ENCODE results near the gene MACROD1. TPM values are rescaled to one million over a fixed set of nuclear protein-coding genes. Genes with fewer than 3 reads are reported as not detected.

The MACROD1 gene
- total RNA-seq, 1 donor from 2014 or later = 61.4 TPM

DNA sequence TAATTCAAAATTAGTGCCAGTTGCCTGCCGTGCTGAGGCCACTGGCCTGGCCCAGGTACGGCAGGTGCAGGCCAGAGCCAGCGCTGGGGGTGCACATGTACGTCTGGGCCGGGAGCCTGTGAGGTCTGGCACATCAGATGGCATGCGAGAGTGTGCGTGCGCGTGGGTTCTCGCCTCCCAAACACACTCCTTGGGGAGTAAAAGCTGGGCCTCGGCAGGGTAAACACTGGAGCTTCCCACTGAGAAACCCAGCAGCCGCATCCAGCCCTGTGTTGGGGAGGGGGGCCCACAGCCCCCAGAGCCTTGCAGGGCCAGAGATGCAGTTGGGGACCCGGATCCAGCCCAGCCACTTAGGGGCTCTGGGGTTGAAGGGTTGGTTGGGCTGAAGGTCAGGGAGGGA, 92.4 kb downstream of the MACROD1 start:
- H3K9me3 ChIP-seq = no peaks in the 10 kb centered on the region
- H3K4me3 ChIP-seq = no peak overlapping the region
- TF ChIP-seq, protein P1, sequence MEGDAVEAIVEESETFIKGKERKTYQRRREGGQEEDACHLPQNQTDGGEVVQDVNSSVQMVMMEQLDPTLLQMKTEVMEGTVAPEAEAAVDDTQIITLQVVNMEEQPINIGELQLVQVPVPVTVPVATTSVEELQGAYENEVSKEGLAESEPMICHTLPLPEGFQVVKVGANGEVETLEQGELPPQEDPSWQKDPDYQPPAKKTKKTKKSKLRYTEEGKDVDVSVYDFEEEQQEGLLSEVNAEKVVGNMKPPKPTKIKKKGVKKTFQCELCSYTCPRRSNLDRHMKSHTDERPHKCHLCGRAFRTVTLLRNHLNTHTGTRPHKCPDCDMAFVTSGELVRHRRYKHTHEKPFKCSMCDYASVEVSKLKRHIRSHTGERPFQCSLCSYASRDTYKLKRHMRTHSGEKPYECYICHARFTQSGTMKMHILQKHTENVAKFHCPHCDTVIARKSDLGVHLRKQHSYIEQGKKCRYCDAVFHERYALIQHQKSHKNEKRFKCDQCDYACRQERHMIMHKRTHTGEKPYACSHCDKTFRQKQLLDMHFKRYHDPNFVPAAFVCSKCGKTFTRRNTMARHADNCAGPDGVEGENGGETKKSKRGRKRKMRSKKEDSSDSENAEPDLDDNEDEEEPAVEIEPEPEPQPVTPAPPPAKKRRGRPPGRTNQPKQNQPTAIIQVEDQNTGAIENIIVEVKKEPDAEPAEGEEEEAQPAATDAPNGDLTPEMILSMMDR (IDR thresholded peaks at IDR 0.05) = no peak
- no peak for TF ChIP-seq POLR2A (IDR thresholded peaks at IDR 0.05)
- TF ChIP-seq POLR2AphosphoS5 (IDR thresholded peaks at IDR 0.05; ENCODE audit: insufficient read depth in 1 of 2, low read depth in 1 of 2) = no peak
- no peak overlapping the region for H3K27ac ChIP-seq
- no peaks in the 10 kb centered on the region for H3K27me3 ChIP-seq
- intact Hi-C loops (cut with DNase I) = no loop called here
- H3K4me1 ChIP-seq = peaks cover 6% of the 10 kb centered on the region
- DNase-seq (ENCODE audit: extremely low spot score in 2 of 2) = no peak
- no peaks in the 10 kb centered on the region for H3K36me3 ChIP-seq

DNA sequence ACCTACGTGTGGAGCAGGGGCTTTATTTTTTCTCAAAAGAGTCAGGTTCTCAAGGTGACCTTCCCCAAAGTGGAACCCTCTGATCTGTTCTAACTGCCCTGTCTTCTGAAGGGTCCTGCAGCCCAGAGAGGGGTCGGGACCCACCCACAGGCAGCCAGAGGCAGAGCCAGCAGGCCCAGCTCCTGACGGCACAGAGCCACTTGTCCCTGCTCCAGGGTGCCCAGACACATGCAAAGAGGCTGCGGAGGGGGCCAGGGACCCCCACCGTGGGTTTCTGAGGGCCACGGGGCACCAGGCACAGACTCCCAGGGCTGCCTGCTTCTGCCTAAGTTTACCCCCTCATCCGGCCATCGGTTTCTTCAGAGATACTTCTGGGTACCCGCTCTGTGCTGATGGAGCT, 93.0 kb downstream of the MACROD1 start:
- intact Hi-C loops (cut with DNase I) = no loop called here

DNA sequence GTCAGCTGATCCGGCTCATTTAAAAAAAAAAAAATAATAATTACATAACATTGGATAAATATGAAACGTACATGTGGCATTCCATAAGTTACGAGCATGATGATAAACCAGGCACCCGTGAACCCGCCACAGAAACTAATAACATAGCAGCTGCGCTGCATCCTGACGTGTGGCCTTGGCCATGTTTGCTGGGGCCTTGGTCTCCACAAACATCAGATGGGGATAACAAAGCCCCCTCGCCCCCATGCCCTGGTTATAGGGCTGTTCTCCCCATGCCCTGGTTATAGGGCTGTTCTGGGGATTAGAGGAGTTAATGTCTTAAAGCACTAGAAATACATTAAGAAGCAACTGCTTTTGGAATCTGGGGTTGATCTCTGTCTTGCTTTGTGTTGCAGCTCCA, 93.5 kb downstream of the MACROD1 start:
- H3K4me3 ChIP-seq = no peak overlapping the region
- no peak overlapping the region for H3K27ac ChIP-seq
- TF ChIP-seq, protein P1 (IDR thresholded peaks at IDR 0.05) = no peak
- TF ChIP-seq POLR2AphosphoS5 (IDR thresholded peaks at IDR 0.05; ENCODE audit: insufficient read depth in 1 of 2, low read depth in 1 of 2) = no peak
- no peak for TF ChIP-seq POLR2A (IDR thresholded peaks at IDR 0.05)
- H3K27me3 ChIP-seq = no peaks in the 10 kb centered on the region
- intact Hi-C loops (cut with DNase I) = no loop called here
- H3K4me1 ChIP-seq = no peaks in the 10 kb centered on the region
- H3K36me3 ChIP-seq = no peaks in the 10 kb centered on the region
- no peaks in the 10 kb centered on the region for H3K9me3 ChIP-seq
- no peak for DNase-seq (ENCODE audit: extremely low spot score in 2 of 2)

More for the DNA sequence above, 93.0 kb downstream of the MACROD1 start:
- DNase-seq (ENCODE audit: extremely low spot score in 2 of 2) = no peak
- Histone ChIP-seq H3K27ac (no peak overlapping the region), H3K4me3 (no peak overlapping the region), H3K4me1 (no peaks in the 10 kb centered on the region), H3K27me3 (no peaks in the 10 kb centered on the region), H3K9me3 (no peaks in the 10 kb centered on the region), H3K36me3 (no peaks in the 10 kb centered on the region)
- TF ChIP-seq POLR2A (IDR thresholded peaks at IDR 0.05) (no peak), POLR2AphosphoS5 (IDR thresholded peaks at IDR 0.05; ENCODE audit: insufficient read depth in 1 of 2, low read depth in 1 of 2) (no peak)
- TF ChIP-seq, protein P1 (IDR thresholded peaks at IDR 0.05) = no peak

DNA sequence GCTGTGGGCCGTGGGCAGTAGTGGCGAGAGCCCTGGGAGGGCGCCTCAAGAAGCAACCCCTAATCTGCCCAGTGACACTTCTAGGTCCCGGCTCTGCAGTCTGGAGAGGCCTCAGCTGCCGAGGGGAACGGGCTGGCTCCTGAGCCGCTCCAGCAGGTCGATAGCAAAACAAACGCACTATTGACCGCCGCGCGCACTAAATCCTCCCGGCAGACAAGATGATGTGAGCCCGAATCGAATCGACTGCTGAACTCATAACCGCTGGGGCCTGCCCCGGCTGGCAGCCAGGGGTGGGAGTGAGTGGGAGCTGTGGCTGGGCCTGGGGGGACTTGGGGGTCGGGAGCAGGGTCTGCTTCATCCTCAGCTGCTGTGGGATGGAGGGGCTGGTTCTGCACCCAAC, 94.1 kb downstream of the MACROD1 start:
- TF ChIP-seq, protein P1 (IDR thresholded peaks at IDR 0.05) = no peak
- no peak for TF ChIP-seq POLR2AphosphoS5 (IDR thresholded peaks at IDR 0.05; ENCODE audit: insufficient read depth in 1 of 2, low read depth in 1 of 2)
- no peak for TF ChIP-seq POLR2A (IDR thresholded peaks at IDR 0.05)
- Histone ChIP-seq H3K36me3 (no peaks in the 10 kb centered on the region), H3K4me1 (no peaks in the 10 kb centered on the region), H3K27ac (no peak overlapping the region), H3K27me3 (no peaks in the 10 kb centered on the region), H3K4me3 (no peak overlapping the region), H3K9me3 (no peaks in the 10 kb centered on the region)
- DNase-seq (ENCODE audit: extremely low spot score in 2 of 2) = no peak
- intact Hi-C loops (cut with DNase I) = no loop called here

DNA sequence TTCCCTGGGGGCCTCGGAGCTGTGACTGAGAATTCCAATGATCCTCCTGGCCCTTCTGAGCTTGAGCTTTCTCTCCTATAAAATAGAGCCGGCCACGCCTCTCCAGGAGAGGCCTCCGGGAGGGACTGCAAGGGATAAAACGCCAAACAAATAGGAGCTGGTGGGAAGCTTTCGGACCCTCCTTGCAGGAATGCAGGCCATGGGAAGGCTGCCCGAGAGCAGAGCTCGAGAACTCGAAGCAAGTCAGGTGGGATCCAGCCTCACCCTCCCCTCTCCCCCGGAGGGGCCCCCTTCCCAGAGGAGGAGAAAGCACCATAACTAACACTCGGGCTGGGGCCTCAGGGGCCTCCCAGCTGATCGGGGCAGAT, 95.6 kb downstream of the MACROD1 start:
- TF ChIP-seq POLR2A (IDR thresholded peaks at IDR 0.05) (no peak), POLR2AphosphoS5 (IDR thresholded peaks at IDR 0.05; ENCODE audit: insufficient read depth in 1 of 2, low read depth in 1 of 2) (no peak)
- TF ChIP-seq, protein P1 (IDR thresholded peaks at IDR 0.05) = no peak
- Histone ChIP-seq H3K4me3 (no peak overlapping the region), H3K27me3 (no peaks in the 10 kb centered on the region), H3K9me3 (no peaks in the 10 kb centered on the region), H3K36me3 (no peaks in the 10 kb centered on the region), H3K27ac (no peak overlapping the region), H3K4me1 (no peaks in the 10 kb centered on the region)
- intact Hi-C loops (cut with DNase I) = no loop called here
- no peak for DNase-seq (ENCODE audit: extremely low spot score in 2 of 2)
